Mucosa of gallbladder (tissue), 1 donor: ENCODE results near the gene RBM43. TPM values are rescaled to one million over a fixed set of nuclear protein-coding genes. Genes with fewer than 3 reads are reported as not detected.
"Not testable (repeated sequence)": the region's sequence is repeated elsewhere in the genome, so short reads cannot be mapped to it uniquely, and the experiment has no call there.

Experiments
- DNase-seq: peaks from one replicate; pipeline ENCODE4 v3.0.0-alpha.2; 2020; ENCODE audit warnings: low spot score
- total RNA-seq: library from RNA; stranded (reverse); gene quantifications from one replicate; pipeline ENCODE4 v1.2.1, GENCODE V29; 2021
- donor health status: DM: no; HTN: no; CAD: no.

The RBM43 gene
- total RNA-seq, 1 donor from 2014 or later = 8.8 TPM

- no peak for DNase-seq
These were observed 6.4 kb upstream of the RBM43 start for GRCh38 chr2:151268085-151268484.

DNA sequence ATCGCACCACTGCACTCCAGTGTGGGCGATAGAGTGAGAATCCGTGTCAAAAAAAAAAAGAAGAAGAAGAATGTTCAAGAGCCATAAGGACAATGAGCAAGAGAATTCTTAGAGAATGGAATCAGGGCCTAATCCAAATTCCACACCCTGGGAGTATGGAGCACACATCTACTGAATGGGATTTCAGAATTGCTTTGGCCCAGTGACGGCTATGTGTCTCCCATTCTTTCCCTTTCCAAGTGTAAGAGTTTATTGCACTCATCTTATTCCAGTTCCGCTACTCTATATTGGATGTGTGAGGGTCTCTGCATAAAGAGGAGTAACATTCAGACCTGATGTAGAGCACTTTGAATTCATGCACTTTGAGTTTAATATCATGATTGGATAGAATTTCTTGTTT is 5.9 kb upstream of the RBM43 start:
- no peak for DNase-seq

DNA sequence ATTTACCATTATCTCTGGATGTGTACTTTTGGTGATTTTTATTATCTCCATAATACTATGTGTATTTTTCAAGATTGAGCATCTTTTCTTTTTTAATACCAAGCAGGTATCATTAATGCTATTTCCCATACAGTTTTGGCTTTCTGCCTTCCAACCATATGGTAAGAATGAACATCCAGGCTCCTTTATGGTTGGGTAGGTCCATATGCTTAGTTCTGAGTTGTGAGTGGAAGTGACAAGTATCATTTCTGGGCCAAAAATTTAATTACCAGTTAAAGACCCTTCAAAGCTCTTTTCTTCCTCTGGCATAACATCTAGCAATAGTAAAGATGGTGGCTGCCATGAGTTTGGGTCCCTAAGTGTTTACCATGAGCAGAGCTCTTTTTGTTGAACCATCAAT is 4.3 kb upstream of the RBM43 start:
- DNase-seq = no peak

- DNase-seq = no peak
These were observed 2.6 kb upstream of the RBM43 start for GRCh38 chr2:151264157-151264825.

GRCh38 chr2:151262629-151263028 is 966 bp upstream of the RBM43 start:
- no peak for DNase-seq

GRCh38 chr2:151261977-151262291 is 271 bp upstream of the RBM43 start:
- DNase-seq = no peak

- DNase-seq = no peak
These were observed 961 bp downstream of the RBM43 start for GRCh38 chr2:151260573-151261230.

DNA sequence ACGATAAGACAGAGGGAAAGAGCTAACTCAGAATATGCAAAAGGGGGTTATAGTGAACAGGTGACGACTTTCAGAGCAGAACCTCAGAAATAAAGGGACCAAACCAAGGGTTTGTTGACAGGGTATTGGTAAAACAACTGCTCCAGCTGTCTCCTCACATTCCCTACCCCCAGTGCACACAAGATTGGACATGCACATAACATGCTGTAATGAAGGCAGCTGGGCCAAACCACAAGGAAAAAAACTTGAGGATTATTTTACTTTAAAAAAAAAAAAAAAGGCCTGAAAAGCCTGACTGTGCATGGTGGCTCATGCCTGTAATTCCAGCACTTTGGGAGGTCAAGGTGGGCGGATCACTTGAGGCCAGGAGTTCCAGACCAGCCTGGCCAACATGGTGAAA is 3.5 kb downstream of the RBM43 start:
- DNase-seq = no peak

- no peak for DNase-seq
These were observed 9.0 kb downstream of the RBM43 start for GRCh38 chr2:151252646-151253045.

- DNase-seq = no peak
These were observed 10.7 kb downstream of the RBM43 start for GRCh38 chr2:151251012-151251411.

- DNase-seq = no peak
These were observed 14.2 kb downstream of the RBM43 start for GRCh38 chr2:151247432-151247831.

- DNase-seq = no peak
These were observed 15.5 kb downstream of the RBM43 start for GRCh38 chr2:151246152-151246551.

GRCh38 chr2:151243468-151243867 is 18.2 kb downstream of the RBM43 start:
- DNase-seq = no peak

GRCh38 chr2:151241224-151241623 is 20.4 kb downstream of the RBM43 start:
- DNase-seq = no peak

GRCh38 chr2:151240433-151240832 is 21.2 kb downstream of the RBM43 start:
- DNase-seq = no peak

- DNase-seq = no peak
These were observed 22.0 kb downstream of the RBM43 start for GRCh38 chr2:151239624-151240023.

DNA sequence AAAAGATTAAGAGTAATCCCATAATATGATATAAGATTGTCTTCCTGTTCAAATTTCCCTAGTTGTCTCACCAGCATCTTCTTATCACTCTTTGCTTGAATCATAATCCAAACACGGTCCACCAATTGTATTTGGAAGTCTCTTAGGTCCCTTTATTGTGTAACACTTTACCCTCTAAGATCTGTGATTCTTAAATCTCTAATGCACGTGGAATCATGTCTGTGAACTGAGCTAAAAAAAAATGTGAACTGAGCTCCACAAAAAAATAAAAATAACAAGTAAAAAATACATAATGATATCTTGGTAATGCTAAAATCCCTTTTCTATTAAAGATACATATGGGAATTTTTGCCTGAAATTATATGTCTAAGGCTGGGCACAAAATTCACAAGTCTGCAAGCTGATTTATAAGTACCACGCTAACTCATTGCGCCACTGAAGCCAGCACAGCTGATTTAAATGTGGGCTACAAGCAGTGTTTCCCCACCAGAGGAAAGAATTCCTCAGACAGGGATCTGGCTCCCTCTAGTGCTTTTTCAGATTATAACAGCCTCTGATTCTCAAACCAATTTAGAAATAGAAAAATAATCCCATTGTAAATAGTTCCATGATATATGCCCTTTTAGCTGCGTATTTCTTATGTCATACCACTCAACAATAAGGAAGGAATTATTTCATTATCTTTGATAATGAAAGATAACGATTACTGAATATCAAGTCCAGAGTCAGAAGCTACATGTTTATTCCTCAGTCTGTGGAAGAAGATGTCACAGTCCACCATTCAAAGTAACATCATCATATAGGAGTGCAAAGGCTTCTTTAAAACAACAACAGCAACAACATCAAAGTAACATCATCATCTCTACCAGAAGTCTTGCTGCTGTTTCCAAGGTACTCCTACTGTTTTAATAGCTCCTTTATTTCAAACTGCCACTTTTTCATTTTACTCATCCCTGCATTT is 22.9 kb downstream of the RBM43 start:
- DNase-seq = peak; percentile 45

GRCh38 chr2:151237422-151238025 is 24.1 kb downstream of the RBM43 start:
- no peak for DNase-seq

DNA sequence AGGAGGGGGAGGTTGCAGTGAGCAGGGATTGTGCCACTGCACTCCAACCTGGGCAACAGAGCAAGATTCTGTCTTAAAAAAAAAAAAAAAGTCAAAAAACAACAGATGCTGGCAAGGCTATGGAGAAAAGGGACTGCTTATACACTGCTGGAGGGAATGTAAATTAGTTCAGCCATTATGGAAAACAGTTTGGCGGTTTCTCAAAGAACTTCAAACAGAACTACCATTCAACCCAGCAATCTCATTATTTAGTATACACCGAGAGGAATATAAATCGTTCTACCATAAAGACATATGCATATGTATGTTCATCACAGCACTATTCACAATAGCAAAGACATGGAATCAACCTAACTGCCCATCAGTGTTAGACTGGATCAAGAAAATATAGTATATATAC is 27.9 kb downstream of the RBM43 start:
- not testable (repeated sequence) for DNase-seq

DNA sequence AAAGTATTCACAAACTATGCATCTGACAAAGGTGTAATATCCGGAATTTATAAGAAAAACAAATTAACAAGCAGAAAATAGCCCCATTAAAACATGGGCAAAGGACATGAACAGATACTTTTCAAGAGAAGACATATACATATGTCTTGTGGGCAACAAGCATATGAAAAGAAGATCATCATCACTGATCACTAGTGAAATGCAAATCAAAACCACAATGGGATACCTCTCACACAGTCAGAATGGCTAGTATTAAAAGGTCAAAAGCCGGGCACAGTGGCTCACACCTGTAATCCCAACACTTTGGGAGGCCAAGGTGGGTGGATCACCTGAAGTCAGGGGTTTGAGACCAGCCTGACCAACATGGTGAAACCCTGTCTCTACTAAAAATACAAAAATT is 28.4 kb downstream of the RBM43 start:
- DNase-seq = not testable (repeated sequence)

- no peak for DNase-seq
These were observed 31.0 kb downstream of the RBM43 start for GRCh38 chr2:151230627-151231140.
